ENCODE data around the gene G2E3. TPM values are rescaled to one million over a fixed set of nuclear protein-coding genes. Genes with fewer than 3 reads are reported as not detected.
"Not testable (repeated sequence)": the region's sequence is repeated elsewhere in the genome, so short reads cannot be mapped to it uniquely, and the experiment has no call there.

Gene G2E3
- polyA plus RNA-seq, 5 donors, result 21.5 to 44.4 (median 35.6) TPM

GRCh38 chr14:30558362-30558674, 640 bp upstream of the G2E3 start:
- DNase-seq, result no peak

- peak; percentile 44 to 51 for DNase-seq
Observed at GRCh38 chr14:30559638-30560091, 707 bp downstream of the G2E3 start.

GRCh38 chr14:30560581-30560980, 1.6 kb downstream of the G2E3 start:
- no peak for DNase-seq

GRCh38 chr14:30564235-30564867, 5.4 kb downstream of the G2E3 start:
- DNase-seq, result no peak

GRCh38 chr14:30564868-30565248, 5.9 kb downstream of the G2E3 start:
- DNase-seq, result no peak

- DNase-seq, result no peak
Observed at GRCh38 chr14:30569216-30569902, 10.4 kb downstream of the G2E3 start.

- no peak for DNase-seq
Observed at GRCh38 chr14:30569903-30570226, 10.9 kb downstream of the G2E3 start.

- no peak for DNase-seq
Observed at GRCh38 chr14:30572237-30572636, 13.3 kb downstream of the G2E3 start.

GRCh38 chr14:30572771-30573170, 13.8 kb downstream of the G2E3 start:
- no peak for DNase-seq

GRCh38 chr14:30573226-30573814, 14.4 kb downstream of the G2E3 start:
- DNase-seq, result no peak

- DNase-seq, result no peak
Observed at GRCh38 chr14:30573966-30574365, 15.0 kb downstream of the G2E3 start.

- DNase-seq, result not testable (repeated sequence)
Observed at GRCh38 chr14:30574777-30575176, 15.8 kb downstream of the G2E3 start.

GRCh38 chr14:30576333-30576732, 17.4 kb downstream of the G2E3 start:
- not testable (repeated sequence) for DNase-seq

- DNase-seq, result no peak
Observed at GRCh38 chr14:30580616-30581282, 21.8 kb downstream of the G2E3 start.

GRCh38 chr14:30581283-30581625, 22.3 kb downstream of the G2E3 start:
- DNase-seq, result no peak

GRCh38 chr14:30582376-30582775, 23.4 kb downstream of the G2E3 start:
- no peak for DNase-seq

- no peak for DNase-seq
Observed at GRCh38 chr14:30584058-30584630, 25.2 kb downstream of the G2E3 start.

- DNase-seq, result no peak
Observed at GRCh38 chr14:30585204-30585603, 26.2 kb downstream of the G2E3 start.

GRCh38 chr14:30587141-30587540, 28.2 kb downstream of the G2E3 start:
- DNase-seq, result no peak

GRCh38 chr14:30588873-30589272, 29.9 kb downstream of the G2E3 start:
- no peak for DNase-seq

- no peak for DNase-seq
Observed at GRCh38 chr14:30596935-30597334, 38.0 kb downstream of the G2E3 start.

- no peak for DNase-seq
Observed at GRCh38 chr14:30597504-30597903, 38.5 kb downstream of the G2E3 start.
